ENCODE measurements around the gene UBE2G2.

The UBE2G2 gene

GRCh38 chr21:44801468-44802395, at the start of gene UBE2G2:
TSS of gene UBE2G2 (minus strand) at chr21:44801820. CDS start at chr21:44801748, 72 bp downstream.
- DNase-seq: peak; percentile 91

GRCh38 chr21:44850905-44851657, 49.5 kb upstream of the UBE2G2 start:
- no peak for DNase-seq

- no peak for DNase-seq
These were observed 48.7 kb upstream of the UBE2G2 start for GRCh38 chr21:44850208-44850800.

- peak; percentile 81 for DNase-seq
These were observed 48.1 kb upstream of the UBE2G2 start for GRCh38 chr21:44849616-44850130.

- DNase-seq: no peak
These were observed 47.4 kb upstream of the UBE2G2 start for GRCh38 chr21:44848821-44849521.

GRCh38 chr21:44847261-44848056, 45.8 kb upstream of the UBE2G2 start:
- DNase-seq: no peak

- DNase-seq: peak; percentile 86
These were observed 45.1 kb upstream of the UBE2G2 start for GRCh38 chr21:44846485-44847260.

GRCh38 chr21:44846224-44846484, 44.5 kb upstream of the UBE2G2 start:
- DNase-seq: no peak

GRCh38 chr21:44845418-44846223, 44.0 kb upstream of the UBE2G2 start:
- peak; percentile 77 for DNase-seq

- DNase-seq: no peak
These were observed 42.6 kb upstream of the UBE2G2 start for GRCh38 chr21:44844256-44844655.

- DNase-seq: no peak
These were observed 41.3 kb upstream of the UBE2G2 start for GRCh38 chr21:44842721-44843445.

- no peak for DNase-seq
These were observed 40.5 kb upstream of the UBE2G2 start for GRCh38 chr21:44842087-44842486.

- DNase-seq: no peak
These were observed 39.2 kb upstream of the UBE2G2 start for GRCh38 chr21:44840771-44841170.

GRCh38 chr21:44838951-44839350, 37.3 kb upstream of the UBE2G2 start:
- no peak for DNase-seq

- DNase-seq: no peak
These were observed 36.6 kb upstream of the UBE2G2 start for GRCh38 chr21:44838039-44838895.

GRCh38 chr21:44837537-44837936, 35.9 kb upstream of the UBE2G2 start:
- DNase-seq: no peak

- peak; percentile 19 for DNase-seq
These were observed 35.2 kb upstream of the UBE2G2 start for GRCh38 chr21:44836666-44837471.

- DNase-seq: no peak
These were observed 34.7 kb upstream of the UBE2G2 start for GRCh38 chr21:44836349-44836665.
